ENCODE results near the gene SMCHD1. TPM values are rescaled to one million over a fixed set of nuclear protein-coding genes. Genes with fewer than 3 reads are reported as not detected.

SMCHD1 gene
- total and polyA plus RNA-seq, 3 experiments from 2014 or later: 42.9 to 93.7 (median 89.5) TPM

DNA sequence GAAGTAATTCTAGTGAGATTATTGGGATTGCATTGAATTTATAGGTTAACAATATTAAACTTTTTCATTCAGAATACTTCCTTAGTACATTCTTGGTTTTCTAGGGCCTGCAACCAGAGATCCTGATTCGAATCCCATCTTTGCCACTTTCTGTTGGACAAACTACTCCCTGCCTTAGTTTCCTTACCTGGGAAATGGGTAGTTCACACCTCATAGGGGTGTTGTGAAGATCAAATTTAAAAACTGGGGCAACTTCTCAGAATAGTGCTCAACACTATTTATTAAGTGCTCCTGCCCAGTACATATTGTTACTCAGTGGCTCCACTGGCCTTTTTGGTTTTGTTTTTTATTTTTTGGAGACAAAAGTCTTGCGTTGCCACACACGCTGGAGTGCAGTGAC, 43.5 kb downstream of the SMCHD1 start:
- Mint-ChIP-seq H3K4me1 (peaks cover 26 to 53% (median 26%) of the 10 kb centered on the region in 3 donors), H3K9me3 (no peaks in the 10 kb centered on the region), H3K27me3 (no peaks in the 10 kb centered on the region), H3K27ac (peak overlapping the region in 3 of 8 donors; percentile 33 to 46 (median 33)), H3K4me3 (no peak overlapping the region), H3K36me3 (peaks cover 23 to 85% (median 27%) of the 10 kb centered on the region in 3 donors)
- ChIA-PET CTCF (no interaction called here), POLR2A (no interaction called here)
- H3K4me1 ChIP-seq (ENCODE audit: insufficient read depth, low read length): no peaks in the 10 kb centered on the region
- peaks cover 80% of the 10 kb centered on the region for H3K36me3 ChIP-seq (ENCODE audit: insufficient read depth, low read length)
- no peak for DNase-seq
- H3K4me3 ChIP-seq (ENCODE audit: low read length): no peak overlapping the region
- no peaks in the 10 kb centered on the region for H3K9me3 ChIP-seq (ENCODE audit: low read length)
- H3K27me3 ChIP-seq (ENCODE audit: insufficient read depth, low read length, poor library complexity, severe bottlenecking): no peaks in the 10 kb centered on the region
- H3K27ac ChIP-seq (ENCODE audit: low read depth, low read length): no peak overlapping the region

DNA sequence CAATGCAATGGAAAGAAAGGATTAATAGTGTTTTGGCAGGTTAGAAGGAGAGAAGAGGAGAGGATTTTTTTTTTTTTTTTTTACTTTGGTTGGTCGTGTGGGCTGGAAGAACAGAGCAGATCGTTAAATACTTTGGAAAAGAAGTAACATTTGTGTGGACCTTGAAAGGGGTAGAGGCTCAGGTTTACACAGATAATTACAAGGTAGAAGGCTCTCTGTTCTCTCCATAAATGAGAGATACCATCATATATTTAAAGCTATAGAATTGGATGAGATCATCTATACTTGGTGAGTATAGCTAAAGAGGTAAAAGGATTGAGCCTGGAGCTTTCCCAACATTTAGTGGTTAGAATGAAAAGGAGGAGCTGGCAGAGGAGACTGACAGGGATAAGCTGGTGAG, 49.0 kb downstream of the SMCHD1 start:
- Histone ChIP-seq H3K9me3 (ENCODE audit: low read length) (no peaks in the 10 kb centered on the region), H3K4me1 (ENCODE audit: insufficient read depth, low read length) (no peaks in the 10 kb centered on the region), H3K4me3 (ENCODE audit: low read length) (no peak overlapping the region), H3K27me3 (ENCODE audit: insufficient read depth, low read length, poor library complexity, severe bottlenecking) (no peaks in the 10 kb centered on the region), H3K36me3 (ENCODE audit: insufficient read depth, low read length) (peaks cover 67% of the 10 kb centered on the region), H3K27ac (ENCODE audit: low read depth, low read length) (no peak overlapping the region)
- H3K27me3 Mint-ChIP-seq: no peaks in the 10 kb centered on the region
- H3K4me3 Mint-ChIP-seq: no peak overlapping the region
- ChIA-PET POLR2A (interaction anchor here (0.6 kb wide), 1 partner anchor 68 kb away, joined by 4 read pairs; no protein-coding TSS in a partner anchor), CTCF (interaction anchor here (1.6 kb wide), 1 partner anchor 16 kb away, joined by 4 read pairs; no protein-coding TSS in a partner anchor)
- peaks cover 30 to 49% (median 45%) of the 10 kb centered on the region in 3 donors for H3K4me1 Mint-ChIP-seq
- peaks cover 21 to 85% (median 36%) of the 10 kb centered on the region in 3 donors for H3K36me3 Mint-ChIP-seq
- peak overlapping the region in 6 of 8 donors; percentile 10 to 92 (median 49) for H3K27ac Mint-ChIP-seq
- DNase-seq: no peak
- no peaks in the 10 kb centered on the region for H3K9me3 Mint-ChIP-seq

GRCh38 chr18:2706903-2707302, 51.4 kb downstream of the SMCHD1 start:
- ChIA-PET CTCF (no interaction called here), POLR2A (interaction anchor here (0.7 kb wide), 1 partner anchor 119 kb away, joined by 3 read pairs; no protein-coding TSS in a partner anchor)
- no peak for DNase-seq
- H3K27me3 Mint-ChIP-seq: no peaks in the 10 kb centered on the region
- Histone ChIP-seq H3K4me1 (ENCODE audit: insufficient read depth, low read length) (no peaks in the 10 kb centered on the region), H3K27ac (ENCODE audit: low read depth, low read length) (no peak overlapping the region), H3K27me3 (ENCODE audit: insufficient read depth, low read length, poor library complexity, severe bottlenecking) (no peaks in the 10 kb centered on the region), H3K36me3 (ENCODE audit: insufficient read depth, low read length) (peaks cover 62% of the 10 kb centered on the region), H3K9me3 (ENCODE audit: low read length) (no peaks in the 10 kb centered on the region), H3K4me3 (ENCODE audit: low read length) (no peak overlapping the region)
- H3K36me3 Mint-ChIP-seq: peaks cover 19 to 83% (median 45%) of the 10 kb centered on the region in 3 donors
- peaks cover 36 to 54% (median 47%) of the 10 kb centered on the region in 3 donors for H3K4me1 Mint-ChIP-seq
- H3K9me3 Mint-ChIP-seq: no peaks in the 10 kb centered on the region
- H3K27ac Mint-ChIP-seq: peak overlapping the region in 5 of 8 donors; percentile 53 to 78 (median 55)
- H3K4me3 Mint-ChIP-seq: no peak overlapping the region

DNA sequence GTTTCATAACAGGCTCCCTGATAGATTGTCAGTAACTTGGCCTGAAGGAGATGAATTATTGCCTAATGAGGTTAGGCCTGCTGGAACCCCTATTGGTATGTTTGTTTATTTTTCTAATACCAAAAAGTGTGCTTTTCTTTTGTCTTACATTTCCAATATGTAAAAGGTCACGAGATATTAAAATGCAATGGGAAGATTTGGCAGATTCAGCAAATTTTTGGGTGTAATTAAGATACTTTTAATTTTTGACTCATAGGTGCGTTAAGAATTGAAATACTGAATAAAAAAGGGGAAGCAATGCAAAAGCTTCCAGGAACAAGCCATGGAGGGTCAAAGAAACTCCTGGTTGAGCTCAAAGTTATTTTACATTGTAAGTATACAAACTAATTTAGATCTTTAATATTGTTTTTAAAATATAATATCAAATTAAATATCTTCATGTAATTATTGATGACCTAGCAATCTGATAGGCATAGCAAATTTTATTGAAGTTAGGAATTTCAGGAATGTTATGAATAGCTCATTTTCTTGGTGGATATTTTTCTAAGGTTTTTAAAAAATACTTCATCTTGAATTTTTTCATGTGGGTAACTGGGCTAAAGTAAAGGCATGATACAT, 52.1 kb downstream of the SMCHD1 start:
- ChIA-PET POLR2A (no interaction called here), CTCF (interaction anchor here (1.5 kb wide), 1 partner anchor 23 kb away, joined by 3 read pairs; no protein-coding TSS in a partner anchor)
- no peak for DNase-seq
- H3K4me3 ChIP-seq (ENCODE audit: low read length): no peak overlapping the region
- no peaks in the 10 kb centered on the region for H3K9me3 ChIP-seq (ENCODE audit: low read length)
- no peak overlapping the region for H3K27ac ChIP-seq (ENCODE audit: low read depth, low read length)
- Mint-ChIP-seq H3K27ac (peak overlapping the region in 2 of 8 donors; percentile 44 to 74), H3K4me1 (peaks cover 38 to 52% (median 50%) of the 10 kb centered on the region in 3 donors), H3K36me3 (peaks cover 22 to 85% (median 49%) of the 10 kb centered on the region in 3 donors), H3K9me3 (no peaks in the 10 kb centered on the region), H3K4me3 (no peak overlapping the region), H3K27me3 (no peaks in the 10 kb centered on the region)
- H3K27me3 ChIP-seq (ENCODE audit: insufficient read depth, low read length, poor library complexity, severe bottlenecking): no peaks in the 10 kb centered on the region
- no peaks in the 10 kb centered on the region for H3K4me1 ChIP-seq (ENCODE audit: insufficient read depth, low read length)
- peaks cover 66% of the 10 kb centered on the region for H3K36me3 ChIP-seq (ENCODE audit: insufficient read depth, low read length)

- H3K27ac ChIP-seq (ENCODE audit: low read depth, low read length): no peak overlapping the region
- H3K36me3 ChIP-seq (ENCODE audit: insufficient read depth, low read length): peaks cover 61% of the 10 kb centered on the region
- H3K9me3 ChIP-seq (ENCODE audit: low read length): no peaks in the 10 kb centered on the region
- Mint-ChIP-seq H3K27me3 (no peaks in the 10 kb centered on the region), H3K4me1 (peaks cover 44 to 61% (median 59%) of the 10 kb centered on the region in 3 donors), H3K4me3 (no peak overlapping the region), H3K36me3 (peaks cover 25 to 87% (median 49%) of the 10 kb centered on the region in 3 donors), H3K27ac (peak overlapping the region in 2 of 8 donors; percentile 58), H3K9me3 (no peaks in the 10 kb centered on the region)
- ChIA-PET POLR2A (no interaction called here), CTCF (no interaction called here)
- DNase-seq: no peak
- no peak overlapping the region for H3K4me3 ChIP-seq (ENCODE audit: low read length)
- peaks cover 6% of the 10 kb centered on the region for H3K4me1 ChIP-seq (ENCODE audit: insufficient read depth, low read length)
- H3K27me3 ChIP-seq (ENCODE audit: insufficient read depth, low read length, poor library complexity, severe bottlenecking): no peaks in the 10 kb centered on the region
Measured at GRCh38 chr18:2709316-2709715, 53.8 kb downstream of the SMCHD1 start.

GRCh38 chr18:2714140-2714539, 58.6 kb downstream of the SMCHD1 start:
- DNase-seq: no peak
- POLR2A ChIA-PET: interaction anchor here (1.2 kb wide), 1 partner anchor 150 kb away, joined by 5 read pairs; no protein-coding TSS in a partner anchor
- peaks cover 17 to 91% (median 42%) of the 10 kb centered on the region in 3 donors for H3K36me3 Mint-ChIP-seq

GRCh38 chr18:2715990-2716389, 60.5 kb downstream of the SMCHD1 start:
- ChIA-PET CTCF (no interaction called here), POLR2A (no interaction called here)
- peaks cover 0 to 1% of the 10 kb centered on the region in 2 donors for H3K27me3 Mint-ChIP-seq
- no peaks in the 10 kb centered on the region for H3K27me3 ChIP-seq (ENCODE audit: insufficient read depth, low read length, poor library complexity, severe bottlenecking)
- peaks cover 47% of the 10 kb centered on the region for H3K36me3 ChIP-seq (ENCODE audit: insufficient read depth, low read length)
- H3K36me3 Mint-ChIP-seq: peaks cover 22 to 91% (median 40%) of the 10 kb centered on the region in 3 donors
- H3K9me3 Mint-ChIP-seq: no peaks in the 10 kb centered on the region
- peak overlapping the region in 7 of 8 donors; percentile 2 to 80 (median 68) for H3K27ac Mint-ChIP-seq
- no peak overlapping the region for H3K4me3 Mint-ChIP-seq
- no peak overlapping the region for H3K27ac ChIP-seq (ENCODE audit: low read depth, low read length)
- H3K4me3 ChIP-seq (ENCODE audit: low read length): no peak overlapping the region
- H3K9me3 ChIP-seq (ENCODE audit: low read length): no peaks in the 10 kb centered on the region
- DNase-seq: no peak
- peaks cover 18% of the 10 kb centered on the region for H3K4me1 ChIP-seq (ENCODE audit: insufficient read depth, low read length)
- peaks cover 48 to 65% (median 56%) of the 10 kb centered on the region in 3 donors for H3K4me1 Mint-ChIP-seq

More at GRCh38 chr18:2714140-2714539, 58.6 kb downstream of the SMCHD1 start:
- Histone ChIP-seq H3K27ac (ENCODE audit: low read depth, low read length) (no peak overlapping the region), H3K36me3 (ENCODE audit: insufficient read depth, low read length) (peaks cover 55% of the 10 kb centered on the region), H3K4me3 (ENCODE audit: low read length) (no peak overlapping the region), H3K27me3 (ENCODE audit: insufficient read depth, low read length, poor library complexity, severe bottlenecking) (no peaks in the 10 kb centered on the region), H3K4me1 (ENCODE audit: insufficient read depth, low read length) (peaks cover 18% of the 10 kb centered on the region), H3K9me3 (ENCODE audit: low read length) (no peaks in the 10 kb centered on the region)
- Mint-ChIP-seq H3K9me3 (no peaks in the 10 kb centered on the region), H3K27me3 (peaks cover 0 to 1% of the 10 kb centered on the region in 2 donors), H3K27ac (peak overlapping the region in 7 of 8 donors; percentile 44 to 88 (median 82)), H3K4me1 (peaks cover 49 to 76% (median 61%) of the 10 kb centered on the region in 3 donors), H3K4me3 (peak overlapping the region in 2 of 7 donors; percentile 2 to 51)
- CTCF ChIA-PET: no interaction called here

Data from CD8-positive, alpha-beta memory T cell (primary cell).